Activated CD8-positive, alpha-beta memory T cell treated with anti-CD3 and anti-CD28 coated beads, Interleukin-2, amount 50 U/mL, for 1 hour (primary cell): ENCODE results near the gene PNPO.
A peak's percentile ranks its signal among the peaks of the same experiment; 100 is the strongest.
"Not testable (repeated sequence)": the region's sequence is repeated elsewhere in the genome, so short reads cannot be mapped to it uniquely, and the experiment has no call there.

Source experiments
- DNase-seq: peaks from one replicate; pipeline ENCODE4 v3.0.0-alpha.2; 2020; ENCODE audit errors: extremely low read depth

PNPO gene

GRCh38 chr17:47918006-47918405 lies 23.4 kb upstream of the PNPO start:
- no peak for DNase-seq

- no peak for DNase-seq
Observed at GRCh38 chr17:47918991-47919390, 22.4 kb upstream of the PNPO start.

GRCh38 chr17:47919889-47920288 lies 21.5 kb upstream of the PNPO start:
- DNase-seq: not testable (repeated sequence)

- DNase-seq: no peak
Observed at GRCh38 chr17:47924785-47925677, 16.3 kb upstream of the PNPO start.

DNA sequence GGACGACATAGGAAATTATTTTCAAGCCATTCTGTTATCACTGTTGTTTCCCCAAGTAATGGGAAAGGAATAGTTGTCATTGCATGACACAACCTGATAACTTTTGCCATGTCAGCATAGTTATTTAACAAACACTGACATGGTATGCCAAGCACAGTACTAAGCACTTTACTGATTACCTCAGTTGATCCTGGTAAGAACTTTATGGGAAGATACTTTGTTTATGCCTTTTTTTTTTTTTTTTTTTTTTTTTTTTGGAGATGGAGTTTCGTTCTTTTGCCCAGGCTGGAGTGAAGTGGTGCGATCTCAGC lies 15.7 kb upstream of the PNPO start:
- no peak for DNase-seq

- DNase-seq: no peak
Observed at GRCh38 chr17:47927821-47928400, 13.5 kb upstream of the PNPO start.

- DNase-seq: no peak
Observed at GRCh38 chr17:47928415-47928814, 13.0 kb upstream of the PNPO start.

DNA sequence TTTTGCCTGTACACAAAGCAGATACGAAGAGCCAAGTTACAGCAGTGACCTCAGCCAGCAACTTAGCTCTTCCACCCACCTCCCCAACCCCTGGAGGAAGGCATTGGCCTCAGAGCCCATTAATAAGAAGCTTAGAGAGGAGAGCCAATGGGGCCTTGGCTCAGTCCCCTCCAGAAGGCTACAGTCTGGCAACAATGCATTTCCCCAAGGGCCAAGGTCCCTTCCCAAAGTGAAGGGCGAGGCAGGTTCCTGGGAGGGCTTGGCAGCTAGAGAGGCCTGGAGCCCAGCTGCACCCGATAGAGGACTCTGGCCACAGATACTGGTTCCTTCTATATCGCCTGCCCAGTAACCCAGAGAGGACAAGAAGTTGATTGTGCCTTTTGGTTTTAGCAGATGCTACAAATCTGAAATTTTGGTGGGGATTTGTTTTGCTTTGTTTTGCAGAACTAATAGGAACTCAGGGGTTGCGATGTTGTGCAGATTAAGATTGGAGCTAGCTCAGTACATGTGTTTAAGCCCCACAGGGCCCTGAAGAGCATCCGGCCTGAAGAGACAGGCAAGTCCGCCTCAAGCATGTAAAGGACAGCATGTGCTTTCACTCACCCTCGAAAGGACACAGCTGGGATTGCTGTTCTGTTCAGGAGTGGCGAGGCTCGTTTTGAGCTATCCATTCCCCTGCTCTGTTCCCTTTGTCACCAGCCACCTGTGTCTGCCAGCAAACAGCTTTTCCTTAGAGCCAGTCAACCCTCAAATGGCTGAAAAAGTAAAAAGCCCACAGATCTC lies 12.0 kb upstream of the PNPO start:
- no peak for DNase-seq

DNA sequence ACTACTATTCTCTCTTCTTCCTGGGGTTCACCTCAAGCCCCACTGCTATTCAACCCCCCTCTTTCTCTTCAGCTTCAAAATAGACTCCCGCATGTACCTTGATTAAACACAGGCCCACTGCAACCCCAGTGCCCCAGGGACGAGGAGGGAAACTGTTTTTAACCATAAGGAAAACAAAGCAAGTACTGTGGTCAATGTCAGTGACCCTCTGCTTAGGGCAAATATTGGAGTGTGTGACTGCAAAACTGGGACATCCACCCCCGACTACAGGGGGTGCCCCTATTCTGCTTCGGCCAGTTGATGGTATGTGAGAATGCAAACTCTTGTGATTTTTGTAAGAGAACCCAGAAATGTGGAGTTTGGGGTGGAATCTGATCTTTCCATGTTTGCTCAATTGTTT lies 9.5 kb upstream of the PNPO start:
- DNase-seq: no peak

DNA sequence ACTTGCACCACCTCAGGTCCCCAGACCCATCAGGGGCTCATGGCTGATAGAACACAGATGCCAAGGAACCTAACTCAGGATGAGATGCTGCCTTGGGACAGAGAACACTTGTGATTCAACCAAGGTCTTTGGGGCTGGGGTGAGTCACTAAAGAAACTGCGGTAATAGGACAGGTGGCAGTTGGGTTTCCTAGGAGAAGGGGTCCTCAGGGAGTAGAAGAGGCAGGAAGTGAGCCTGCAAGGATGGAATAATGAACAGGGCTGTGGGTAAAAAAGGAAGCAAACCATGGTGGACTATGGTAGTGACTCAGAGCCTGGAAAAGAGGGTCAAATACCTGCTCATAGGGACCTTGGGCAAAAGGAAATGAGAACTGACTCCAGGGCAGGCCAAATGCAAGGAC lies 6.5 kb upstream of the PNPO start:
- DNase-seq: no peak

DNA sequence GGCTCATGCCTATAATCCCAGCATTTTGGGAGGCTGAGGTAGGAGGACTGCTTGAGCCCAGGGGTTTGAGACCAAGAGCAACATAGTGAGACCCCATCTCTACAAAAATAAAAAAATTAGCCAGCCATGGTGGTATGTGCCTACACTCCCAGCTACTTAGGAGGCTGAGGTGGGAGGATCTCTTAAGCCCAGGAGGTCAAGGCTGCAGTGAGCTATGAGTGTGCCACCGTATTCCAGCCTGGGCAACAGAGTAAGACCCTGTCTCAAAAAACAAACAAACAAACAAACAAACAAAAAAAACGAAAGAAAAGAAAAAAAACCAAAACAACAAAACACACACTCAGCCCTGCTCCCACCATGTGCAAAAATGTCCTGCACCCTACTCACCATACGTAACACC lies 5.9 kb upstream of the PNPO start:
- DNase-seq: not testable (repeated sequence)

DNA sequence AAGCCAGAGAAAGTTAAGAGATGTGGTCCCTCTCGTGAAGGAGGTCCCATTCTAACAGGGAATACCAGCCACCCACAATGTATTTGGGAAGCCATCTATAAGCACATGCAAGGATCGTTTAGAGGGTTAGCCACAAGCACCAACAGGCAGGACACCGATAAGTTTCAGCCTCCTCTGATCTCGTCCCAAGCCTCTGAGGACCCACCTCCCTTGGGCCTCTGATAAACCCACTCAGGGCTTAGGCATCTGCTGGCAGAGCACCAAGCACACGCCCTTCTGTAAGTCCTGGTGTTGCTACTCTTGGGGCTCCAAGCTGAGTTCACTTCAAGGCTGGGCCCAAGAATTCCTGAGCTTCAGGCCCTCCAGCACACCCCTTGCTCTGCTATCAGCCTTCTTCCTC lies 5.4 kb upstream of the PNPO start:
- DNase-seq: no peak

GRCh38 chr17:47937941-47938340 lies 3.4 kb upstream of the PNPO start:
- no peak for DNase-seq

DNA sequence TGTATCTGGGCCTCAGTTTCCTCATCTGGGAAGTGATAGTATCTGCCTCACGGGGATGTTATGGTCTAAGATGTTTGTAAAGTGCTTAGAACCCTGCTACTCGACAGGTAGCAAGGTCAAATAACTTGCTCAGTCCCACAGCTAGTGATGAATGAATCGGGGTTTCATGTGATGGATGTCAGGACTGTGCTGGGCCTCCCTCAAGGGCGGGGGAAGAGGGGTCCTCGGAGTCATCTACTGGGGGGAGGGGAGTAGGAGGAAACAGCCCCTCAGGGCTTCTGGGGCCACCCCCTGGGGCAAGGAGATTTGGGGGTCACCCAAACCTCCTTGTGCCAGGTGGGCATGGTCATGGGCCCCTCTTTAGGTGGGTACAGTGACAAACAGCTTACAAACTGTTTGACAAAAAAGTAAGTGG lies 732 bp downstream of the PNPO start:
- DNase-seq: no peak

GRCh38 chr17:47942568-47942967 lies 1.2 kb downstream of the PNPO start:
- no peak for DNase-seq

DNA sequence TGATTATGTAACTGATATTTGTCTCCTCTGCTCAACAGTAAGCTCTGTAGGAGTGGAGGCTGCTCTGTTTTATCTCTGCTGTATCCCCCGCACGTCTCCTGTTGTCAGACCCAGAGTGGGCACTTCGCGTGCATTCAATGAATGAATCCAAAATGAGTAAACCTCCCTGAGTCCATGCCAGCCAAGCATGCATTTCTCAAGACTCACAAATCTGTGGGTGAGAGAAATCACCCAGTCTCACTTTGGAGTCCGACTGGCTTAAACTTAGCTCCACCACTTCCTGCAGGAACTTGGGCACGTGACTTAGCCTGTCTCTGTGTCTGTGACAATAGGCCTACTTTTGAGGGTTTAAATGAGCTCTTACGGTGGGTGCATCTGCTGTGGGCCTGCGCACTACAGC lies 3.7 kb downstream of the PNPO start:
- no peak for DNase-seq

GRCh38 chr17:47945529-47946508 lies 4.4 kb downstream of the PNPO start:
- no peak for DNase-seq

DNA sequence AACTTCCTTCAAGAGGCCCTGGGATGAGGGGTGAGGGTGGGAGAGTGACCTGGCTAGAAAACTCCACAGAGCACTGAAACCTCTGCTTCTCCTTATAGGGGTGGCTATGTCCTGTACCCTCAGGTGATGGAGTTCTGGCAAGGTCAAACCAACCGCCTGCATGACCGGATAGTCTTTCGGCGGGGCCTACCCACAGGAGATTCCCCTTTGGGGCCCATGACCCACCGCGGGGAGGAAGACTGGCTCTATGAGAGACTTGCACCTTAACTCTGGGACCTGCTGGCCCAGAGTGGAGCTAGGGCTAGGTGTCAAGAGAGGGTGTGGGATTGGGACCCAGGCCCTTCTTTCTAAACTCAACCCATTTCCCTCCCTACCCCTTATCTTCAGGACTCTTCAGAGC lies 5.1 kb downstream of the PNPO start:
- no peak for DNase-seq

DNA sequence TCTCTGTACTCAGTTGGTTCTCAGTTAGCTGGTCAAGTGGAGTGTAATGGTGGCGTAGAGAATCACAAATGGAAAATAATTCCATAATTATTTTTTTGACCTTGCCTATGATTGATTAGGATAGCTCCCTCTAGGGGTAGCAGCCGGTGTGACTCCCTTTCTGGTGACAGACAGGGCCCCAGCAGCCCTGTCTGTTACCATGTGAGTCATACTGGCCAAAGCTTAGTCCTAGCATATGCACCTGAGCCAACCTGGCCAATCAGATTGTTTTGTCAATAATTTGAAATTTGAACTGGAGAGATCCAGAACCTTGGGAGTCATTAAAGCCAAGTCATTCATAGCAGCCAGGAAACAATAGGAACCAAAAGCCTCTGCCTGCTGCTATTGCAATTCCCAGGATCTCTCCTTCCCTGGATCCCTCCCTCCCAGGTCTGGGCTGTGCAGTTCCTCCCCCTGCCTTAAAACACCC lies 5.6 kb downstream of the PNPO start:
- peak; percentile 32 for DNase-seq

GRCh38 chr17:47948706-47949196 lies 7.4 kb downstream of the PNPO start:
- no peak for DNase-seq

- DNase-seq: peak; percentile 30
Observed at GRCh38 chr17:47949197-47949759, 7.9 kb downstream of the PNPO start.
